GM19324 (cell line): ENCODE results near the gene SSH3.
A peak's percentile ranks its signal among the peaks of the same experiment; 100 is the strongest.

Experiments
- ATAC-seq: cut with Tn5 transposase; IDR thresholded peaks from one replicate; pipeline ENCODE4 v1.9.1; 2021; ENCODE audit warnings: mild to moderate bottlenecking, moderate library complexity; ENCODE audit not compliant: unreplicated experiment, low FRiP score

SSH3 gene

DNA sequence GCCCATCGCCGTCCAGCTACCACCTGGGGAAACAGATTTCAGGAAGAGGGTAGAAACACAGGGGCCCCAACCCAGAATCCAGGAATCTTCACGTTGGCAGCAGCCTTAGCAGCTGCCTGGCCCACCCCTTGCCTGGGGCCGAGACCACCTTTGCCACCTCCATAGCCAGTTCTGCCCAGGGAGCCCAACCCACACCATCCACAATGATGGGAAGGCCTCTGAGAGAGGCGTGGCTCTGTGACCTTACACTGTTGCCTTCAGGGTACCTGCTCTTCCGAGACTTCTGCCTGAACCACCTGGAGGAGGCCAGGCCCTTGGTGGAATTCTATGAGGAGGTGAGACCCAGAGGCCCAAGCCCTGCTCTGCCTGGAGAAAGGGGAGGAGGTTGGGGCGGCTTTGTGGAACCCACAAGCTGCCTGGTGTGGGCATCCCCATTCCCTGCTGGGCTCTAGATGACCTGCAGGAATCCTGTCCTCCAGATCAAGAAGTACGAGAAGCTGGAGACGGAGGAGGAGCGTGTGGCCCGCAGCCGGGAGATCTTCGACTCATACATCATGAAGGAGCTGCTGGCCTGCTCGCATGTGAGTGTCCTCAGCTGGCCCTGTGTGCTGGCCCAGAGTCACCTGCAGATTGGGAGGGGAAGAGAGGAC lies 24.3 kb upstream of the SSH3 start:
- no peak for ATAC-seq

- ATAC-seq, result no peak
Observed at GRCh38 chr11:67279589-67280340, 23.6 kb upstream of the SSH3 start.

- no peak for ATAC-seq
Observed at GRCh38 chr11:67280341-67280787, 23.0 kb upstream of the SSH3 start.

GRCh38 chr11:67280788-67281551 lies 22.4 kb upstream of the SSH3 start:
- ATAC-seq, result no peak

GRCh38 chr11:67281552-67282150 lies 21.7 kb upstream of the SSH3 start:
- no peak for ATAC-seq

DNA sequence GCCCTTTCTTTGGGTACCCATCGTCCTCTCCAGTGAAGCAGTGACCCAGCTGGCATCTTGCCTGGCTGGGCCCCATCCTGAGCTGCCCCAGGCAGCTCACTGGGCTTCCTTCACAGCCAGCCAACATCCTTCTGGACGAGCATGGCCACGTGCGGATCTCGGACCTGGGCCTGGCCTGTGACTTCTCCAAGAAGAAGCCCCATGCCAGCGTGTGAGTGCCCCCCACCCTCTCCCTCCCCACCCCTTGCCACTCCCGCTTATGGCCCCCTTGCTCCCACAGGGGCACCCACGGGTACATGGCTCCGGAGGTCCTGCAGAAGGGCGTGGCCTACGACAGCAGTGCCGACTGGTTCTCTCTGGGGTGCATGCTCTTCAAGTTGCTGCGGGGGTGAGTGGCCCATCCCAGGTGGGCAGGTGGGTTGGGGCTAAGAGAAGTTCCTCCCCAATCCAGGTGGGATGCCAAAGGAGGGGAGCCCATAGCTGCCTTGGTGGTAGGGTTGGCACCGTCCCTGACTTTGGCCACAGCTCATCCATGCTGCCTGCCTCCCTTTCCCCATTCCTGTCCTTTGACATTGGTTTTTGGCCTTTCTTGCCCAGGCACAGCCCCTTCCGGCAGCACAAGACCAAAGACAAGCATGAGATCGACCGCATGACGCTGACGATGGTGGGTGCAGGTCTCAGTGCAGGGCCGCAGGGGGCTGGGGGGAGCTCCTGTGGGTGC lies 21.0 kb upstream of the SSH3 start:
- ATAC-seq, result no peak

DNA sequence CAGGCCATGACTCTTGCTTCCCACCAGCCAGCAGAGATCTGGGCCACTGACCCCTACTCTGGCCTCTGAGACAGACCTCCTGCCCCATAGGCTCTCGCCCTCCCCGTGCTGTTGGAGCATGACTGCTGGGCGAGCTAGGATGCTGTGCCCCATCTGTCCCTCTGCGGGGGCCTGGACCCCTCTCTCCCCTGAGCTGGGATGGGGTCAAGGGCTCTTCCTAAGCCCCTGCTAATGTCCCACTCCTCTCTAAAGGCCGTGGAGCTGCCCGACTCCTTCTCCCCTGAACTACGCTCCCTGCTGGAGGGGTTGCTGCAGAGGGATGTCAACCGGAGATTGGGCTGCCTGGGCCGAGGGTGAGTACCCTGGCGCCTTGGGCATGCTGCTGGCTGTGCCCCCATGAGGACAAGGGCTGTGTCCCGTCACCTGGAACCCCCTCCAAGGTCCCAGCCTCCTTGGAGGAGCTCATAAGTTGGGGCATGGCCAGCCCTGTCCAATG lies 20.4 kb upstream of the SSH3 start:
- no peak for ATAC-seq

DNA sequence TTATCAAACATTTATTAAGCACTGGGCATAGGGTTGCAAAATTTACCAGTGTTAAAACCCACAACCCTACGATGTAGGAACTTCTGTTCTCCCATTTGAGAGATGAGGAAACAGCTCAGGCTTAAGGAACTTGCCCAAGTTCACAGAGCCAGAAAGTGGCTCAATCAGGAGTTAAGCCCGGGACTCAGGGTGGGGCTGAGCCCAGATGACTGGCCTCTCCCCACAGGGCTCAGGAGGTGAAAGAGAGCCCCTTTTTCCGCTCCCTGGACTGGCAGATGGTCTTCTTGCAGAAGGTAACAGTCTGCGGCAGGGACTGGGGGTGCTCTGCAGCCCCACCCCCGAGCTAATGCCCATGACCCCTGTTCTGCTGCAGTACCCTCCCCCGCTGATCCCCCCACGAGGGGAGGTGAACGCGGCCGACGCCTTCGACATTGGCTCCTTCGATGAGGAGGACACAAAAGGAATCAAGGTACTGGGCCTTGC lies 19.8 kb upstream of the SSH3 start:
- no peak for ATAC-seq

- no peak for ATAC-seq
Observed at GRCh38 chr11:67284811-67285540, 18.4 kb upstream of the SSH3 start.

DNA sequence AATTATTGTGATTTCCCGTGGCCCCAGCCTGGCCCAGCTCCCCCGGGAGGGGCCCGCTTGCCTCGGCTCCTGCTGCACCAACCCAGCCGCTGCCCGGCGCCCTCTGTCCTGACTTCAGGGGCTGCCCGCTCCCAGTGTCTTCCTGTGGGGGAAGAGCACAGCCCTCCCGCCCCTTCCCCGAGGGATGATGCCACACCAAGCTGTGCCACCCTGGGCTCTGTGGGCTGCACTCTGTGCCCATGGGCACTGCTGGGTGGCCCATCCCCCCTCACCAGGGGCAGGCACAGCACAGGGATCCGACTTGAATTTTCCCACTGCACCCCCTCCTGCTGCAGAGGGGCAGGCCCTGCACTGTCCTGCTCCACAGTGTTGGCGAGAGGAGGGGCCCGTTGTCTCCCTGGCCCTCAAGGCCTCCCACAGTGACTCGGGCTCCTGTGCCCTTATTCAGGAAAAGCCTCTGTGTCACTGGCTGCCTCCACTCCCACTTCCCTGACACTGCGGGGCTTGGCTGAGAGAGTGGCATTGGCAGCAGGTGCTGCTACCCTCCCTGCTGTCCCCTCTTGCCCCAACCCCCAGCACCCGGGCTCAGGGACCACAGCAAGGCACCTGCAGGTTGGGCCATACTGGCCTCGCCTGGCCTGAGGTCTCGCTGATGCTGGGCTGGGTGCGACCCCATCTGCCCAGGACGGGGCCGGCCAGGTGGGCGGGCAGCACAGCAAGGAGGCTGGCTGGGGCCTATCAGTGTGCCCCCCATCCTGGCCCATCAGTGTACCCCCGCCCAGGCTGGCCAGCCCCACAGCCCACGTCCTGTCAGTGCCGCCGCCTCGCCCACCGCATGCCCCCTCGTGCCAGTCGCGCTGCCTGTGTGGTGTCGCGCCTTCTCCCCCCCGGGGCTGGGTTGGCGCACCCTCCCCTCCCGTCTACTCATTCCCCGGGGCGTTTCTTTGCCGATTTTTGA lies 17.5 kb upstream of the SSH3 start:
- ATAC-seq, result no peak

- no peak for ATAC-seq
Observed at GRCh38 chr11:67286621-67287333, 16.6 kb upstream of the SSH3 start.

- no peak for ATAC-seq
Observed at GRCh38 chr11:67287355-67288197, 15.8 kb upstream of the SSH3 start.

DNA sequence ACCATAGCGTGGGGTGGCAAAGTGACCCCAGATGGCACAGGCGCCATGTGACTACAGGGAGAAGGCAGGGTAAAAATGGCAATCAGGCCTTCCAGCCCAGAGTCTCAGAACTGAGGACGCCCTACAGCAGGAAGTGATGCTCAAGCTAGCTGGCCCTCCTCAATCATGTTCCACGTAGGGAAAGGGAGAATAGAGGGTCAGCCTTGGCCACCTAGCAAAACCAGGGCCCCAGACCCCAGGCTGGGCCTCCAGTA lies 15.2 kb upstream of the SSH3 start:
- no peak for ATAC-seq

- ATAC-seq, result peak; percentile 82
Observed at GRCh38 chr11:67288452-67289225, 14.7 kb upstream of the SSH3 start.

- ATAC-seq, result peak; percentile 52
Observed at GRCh38 chr11:67289226-67289650, 14.1 kb upstream of the SSH3 start, which contains the start of gene ANKRD13D. Gene ANKRD13D (plus strand): TSS chr11:67289303. CDS start chr11:67289461, 158 bp downstream.
